ENCODE data around the gene SMYD3.

SMYD3 gene

DNA sequence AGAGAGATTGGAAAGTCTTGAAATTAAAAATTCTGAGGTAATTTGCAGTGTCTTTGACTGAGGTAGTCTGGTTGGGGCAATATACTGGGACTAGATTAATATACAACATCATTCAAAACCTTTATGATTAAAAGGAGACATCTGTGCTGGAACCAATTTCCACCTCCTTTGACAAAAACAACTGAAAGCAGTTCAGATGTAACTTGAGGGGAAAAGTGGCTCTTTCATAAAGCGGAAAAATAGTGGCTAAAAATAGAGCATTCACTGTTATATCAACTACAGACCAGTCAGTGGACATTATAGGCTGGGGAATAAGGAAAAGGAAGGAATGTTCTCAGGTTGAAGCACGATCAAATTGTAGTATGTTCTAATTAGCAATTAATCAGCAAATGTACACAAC is 635.9 kb downstream of the SMYD3 start:
- TF ChIP-seq, protein P1, sequence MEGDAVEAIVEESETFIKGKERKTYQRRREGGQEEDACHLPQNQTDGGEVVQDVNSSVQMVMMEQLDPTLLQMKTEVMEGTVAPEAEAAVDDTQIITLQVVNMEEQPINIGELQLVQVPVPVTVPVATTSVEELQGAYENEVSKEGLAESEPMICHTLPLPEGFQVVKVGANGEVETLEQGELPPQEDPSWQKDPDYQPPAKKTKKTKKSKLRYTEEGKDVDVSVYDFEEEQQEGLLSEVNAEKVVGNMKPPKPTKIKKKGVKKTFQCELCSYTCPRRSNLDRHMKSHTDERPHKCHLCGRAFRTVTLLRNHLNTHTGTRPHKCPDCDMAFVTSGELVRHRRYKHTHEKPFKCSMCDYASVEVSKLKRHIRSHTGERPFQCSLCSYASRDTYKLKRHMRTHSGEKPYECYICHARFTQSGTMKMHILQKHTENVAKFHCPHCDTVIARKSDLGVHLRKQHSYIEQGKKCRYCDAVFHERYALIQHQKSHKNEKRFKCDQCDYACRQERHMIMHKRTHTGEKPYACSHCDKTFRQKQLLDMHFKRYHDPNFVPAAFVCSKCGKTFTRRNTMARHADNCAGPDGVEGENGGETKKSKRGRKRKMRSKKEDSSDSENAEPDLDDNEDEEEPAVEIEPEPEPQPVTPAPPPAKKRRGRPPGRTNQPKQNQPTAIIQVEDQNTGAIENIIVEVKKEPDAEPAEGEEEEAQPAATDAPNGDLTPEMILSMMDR (IDR thresholded peaks at IDR 0.05; ENCODE audit: control insufficient read depth, insufficient read depth, low read depth, low read length, missing control alignments) = no peak
- H3K4me3 ChIP-seq (ENCODE audit: control insufficient read depth, low read depth, low read length) = no peak overlapping the region
- no peak for DNase-seq (ENCODE audit: low read depth)

DNA sequence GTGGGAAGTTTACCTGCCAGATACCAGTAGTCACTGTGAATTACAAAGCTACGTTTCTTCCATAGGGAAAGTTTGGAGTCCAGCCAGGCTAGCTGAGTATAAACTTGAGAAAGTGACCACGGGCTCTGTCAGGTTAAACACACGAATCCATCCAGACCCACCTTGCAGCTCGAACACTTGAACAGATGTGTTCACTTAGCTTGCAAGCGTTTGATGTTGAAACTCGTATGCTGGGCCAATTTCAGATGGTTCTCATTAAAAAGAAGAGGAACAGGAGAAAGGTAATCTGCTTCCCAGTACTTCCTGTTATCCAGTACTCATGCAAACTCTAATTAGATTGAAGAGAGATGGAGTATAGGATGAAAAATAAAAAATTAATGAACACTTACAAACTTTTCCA is 636.4 kb downstream of the SMYD3 start:
- TF ChIP-seq, protein P1 (IDR thresholded peaks at IDR 0.05; ENCODE audit: control insufficient read depth, insufficient read depth, low read depth, low read length, missing control alignments) = no peak
- no peak overlapping the region for H3K4me3 ChIP-seq (ENCODE audit: control insufficient read depth, low read depth, low read length)
- DNase-seq (ENCODE audit: low read depth) = no peak

DNA sequence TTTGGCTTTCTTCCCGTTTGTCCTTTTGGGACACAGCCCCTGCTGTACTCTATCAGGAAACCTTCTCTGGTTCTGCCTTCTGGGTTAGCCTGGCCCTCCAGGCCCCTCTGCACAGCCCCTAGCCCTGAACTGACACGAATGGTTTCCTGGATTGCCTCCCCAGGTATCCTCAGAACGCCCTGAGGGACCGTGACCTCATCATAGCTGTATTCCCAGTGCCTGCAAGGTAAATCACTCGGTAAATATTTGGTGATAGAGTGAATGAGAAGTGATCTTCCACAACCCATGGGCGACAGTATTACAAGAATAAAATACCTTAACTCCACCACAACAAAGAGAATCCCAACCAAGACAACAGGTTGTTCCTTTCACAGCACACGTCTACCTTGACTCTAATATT is 637.2 kb downstream of the SMYD3 start:
- no peak for DNase-seq (ENCODE audit: low read depth)
- TF ChIP-seq, protein P1 (IDR thresholded peaks at IDR 0.05; ENCODE audit: control insufficient read depth, insufficient read depth, low read depth, low read length, missing control alignments) = no peak
- no peak overlapping the region for H3K4me3 ChIP-seq (ENCODE audit: control insufficient read depth, low read depth, low read length)

DNA sequence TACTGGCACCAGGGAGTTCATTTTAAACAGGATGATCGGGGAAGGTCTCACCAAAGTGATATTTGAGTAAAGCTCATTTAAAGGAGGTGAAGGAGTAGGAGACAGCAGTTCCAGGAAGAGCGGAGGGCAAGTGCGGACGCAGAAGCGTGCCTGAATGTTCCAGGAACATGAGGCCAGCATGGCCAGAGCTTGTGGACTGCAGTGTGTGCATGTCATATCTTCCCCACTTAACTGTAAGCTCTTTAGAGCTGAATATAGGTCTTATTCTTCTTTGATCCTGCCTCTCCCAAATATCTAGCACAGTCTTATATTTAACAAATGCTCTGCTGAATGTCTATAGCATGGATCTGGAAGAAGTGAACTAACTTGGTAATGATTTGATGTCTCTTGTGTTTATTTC is 639.3 kb downstream of the SMYD3 start:
- TF ChIP-seq, protein P1 (IDR thresholded peaks at IDR 0.05; ENCODE audit: control insufficient read depth, insufficient read depth, low read depth, low read length, missing control alignments) = no peak
- no peak overlapping the region for H3K4me3 ChIP-seq (ENCODE audit: control insufficient read depth, low read depth, low read length)
- DNase-seq (ENCODE audit: low read depth) = no peak

GRCh38 chr1:245864872-245865271 is 642.2 kb downstream of the SMYD3 start:
- TF ChIP-seq, protein P1 (IDR thresholded peaks at IDR 0.05; ENCODE audit: control insufficient read depth, insufficient read depth, low read depth, low read length, missing control alignments) = no peak
- no peak for DNase-seq (ENCODE audit: low read depth)
- H3K4me3 ChIP-seq (ENCODE audit: control insufficient read depth, low read depth, low read length) = no peak overlapping the region

- TF ChIP-seq, protein P1 (IDR thresholded peaks at IDR 0.05; ENCODE audit: control insufficient read depth, insufficient read depth, low read depth, low read length, missing control alignments) = no peak
Observed at GRCh38 chr1:245863566-245864184, 643.4 kb downstream of the SMYD3 start.

More at GRCh38 chr1:245863566-245864184, 643.4 kb downstream of the SMYD3 start:
- no peak for DNase-seq (ENCODE audit: low read depth)
- H3K4me3 ChIP-seq (ENCODE audit: control insufficient read depth, low read depth, low read length) = no peak overlapping the region
